Breast epithelium (tissue), 4 donors: ENCODE results near the gene PASK. TPM values are rescaled to one million over a fixed set of nuclear protein-coding genes. Genes with fewer than 3 reads are reported as not detected.

Experiments used
- DNase-seq, 2 donors: peaks; one replicate each; pipeline ENCODE4 v3.0.0-alpha.2; 2019; ENCODE audit warnings: low spot score in 2 of 2
- H3K27ac ChIP-seq, 2 donors: fragments of 200-600 bp; sonication (generic) in 1 of 2; one replicate each; pipeline ENCODE4 v1.5.1; 2016 to 2019; ENCODE audit warnings: mild to moderate bottlenecking in 1 of 2
- H3K27me3 ChIP-seq, 2 donors: fragments of 200-600 bp; sonication (generic) in 1 of 2; one replicate each; pipeline versions ENCODE4 v1.5.1 to v1.6.0; 2017 to 2019; ENCODE audit warnings: control low read depth in 1 of 2, mild to moderate bottlenecking in 1 of 2
- H3K36me3 ChIP-seq: fragments of 200-600 bp; one replicate; pipeline ENCODE4 v1.5.1; 2019
- H3K4me1 ChIP-seq, 2 donors: fragments of 200-600 bp; sonication (generic); one replicate each; pipeline ENCODE4 v1.5.1; 2016 to 2019; ENCODE audit warnings: control low read depth in 1 of 2
- H3K4me3 ChIP-seq, 3 donors: fragments of 200-600 bp; sonication (generic); 1 replicate in 2 of 3; 2 replicates in 1 of 3; pipeline ENCODE4 v1.5.1; 2016 to 2019; ENCODE audit warnings: mild to moderate bottlenecking in 3 of 3, moderate library complexity in 2 of 3
- H3K9me3 ChIP-seq, 2 donors: fragments of 200-600 bp; sonication (generic) in 1 of 2; one replicate each; pipeline ENCODE4 v1.5.1; 2016 to 2019; ENCODE audit warnings: control low read depth in 1 of 2
- POLR2A ChIP-seq: fragments of 450-650 bp; IDR thresholded peaks from one replicate; pipeline ENCODE4 v1.6.1; 2016; ENCODE audit warnings: antibody characterized with exemption, mild to moderate bottlenecking, moderate library complexity
- POLR2AphosphoS5 ChIP-seq, 3 donors: sonication (generic); formaldehyde crosslinking; IDR thresholded peaks; one replicate each; pipeline ENCODE4 v1.6.1; 2017; ENCODE audit warnings: antibody characterized with exemption in 3 of 3
- intact Hi-C: fragments of 100-400 bp; cut with DNase I; formaldehyde crosslinking; loops from one replicate; pipeline ENCODE4 v1.15.1; 2023; ENCODE audit warnings: low total_unique reads
- total RNA-seq, 3 donors: library from RNA; depleted of rRNA; stranded (reverse); fragments of >200 nt; gene quantifications; one replicate each; pipeline ENCODE4 v1.1.0, GENCODE V29; 2016
- TF ChIP-seq, protein P1 (sequence below), 3 donors: fragments of 450-650 bp; IDR thresholded peaks; one replicate each; pipeline ENCODE4 v1.5.1; 2016 to 2017; ENCODE audit warnings: antibody characterized with exemption in 3 of 3, mild to moderate bottlenecking in 3 of 3, moderate library complexity in 3 of 3

The PASK gene
- total RNA-seq, 3 donors from 2014 or later, result 4.3 to 7.3 (median 6.6) TPM

DNA sequence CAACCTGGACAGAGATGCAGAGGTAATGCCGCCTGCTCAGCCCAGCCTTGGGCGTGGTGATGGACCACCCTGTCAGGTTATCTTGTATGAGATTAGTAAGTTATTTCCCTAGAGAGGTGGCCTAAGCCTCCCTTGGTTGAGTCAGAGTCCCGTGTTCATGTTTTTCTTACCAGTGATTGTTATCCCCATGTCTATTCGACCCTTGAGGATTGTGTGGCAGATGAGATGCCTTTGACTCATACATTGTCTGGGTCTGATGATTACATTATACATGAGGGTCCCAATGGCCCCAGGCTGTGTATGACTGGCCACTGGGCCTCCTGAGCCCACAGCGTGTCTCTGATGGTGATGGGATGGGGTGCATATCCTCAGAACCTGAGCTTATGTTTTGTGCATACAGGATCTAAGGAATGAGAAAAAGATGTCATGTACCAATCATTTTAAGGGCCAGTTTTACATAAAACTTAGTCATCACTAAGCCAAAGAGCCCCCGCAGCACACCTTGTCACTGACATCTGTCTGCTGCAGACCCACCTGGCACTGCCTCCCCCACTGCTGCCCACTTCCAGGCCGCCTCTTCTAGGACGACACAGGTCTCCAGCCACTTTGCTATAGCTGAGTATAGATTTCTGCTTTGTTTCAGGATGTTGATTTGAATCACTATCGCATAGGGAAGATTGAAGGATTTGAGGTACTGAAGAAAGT, 8.7 kb upstream of the PASK start:
- H3K36me3 ChIP-seq, result no peaks in the 10 kb centered on the region
- peaks cover 0 to 11% of the 10 kb centered on the region in 2 donors for H3K4me1 ChIP-seq
- no peak overlapping the region for H3K4me3 ChIP-seq
- DNase-seq, result no peak
- TF ChIP-seq, protein P1, sequence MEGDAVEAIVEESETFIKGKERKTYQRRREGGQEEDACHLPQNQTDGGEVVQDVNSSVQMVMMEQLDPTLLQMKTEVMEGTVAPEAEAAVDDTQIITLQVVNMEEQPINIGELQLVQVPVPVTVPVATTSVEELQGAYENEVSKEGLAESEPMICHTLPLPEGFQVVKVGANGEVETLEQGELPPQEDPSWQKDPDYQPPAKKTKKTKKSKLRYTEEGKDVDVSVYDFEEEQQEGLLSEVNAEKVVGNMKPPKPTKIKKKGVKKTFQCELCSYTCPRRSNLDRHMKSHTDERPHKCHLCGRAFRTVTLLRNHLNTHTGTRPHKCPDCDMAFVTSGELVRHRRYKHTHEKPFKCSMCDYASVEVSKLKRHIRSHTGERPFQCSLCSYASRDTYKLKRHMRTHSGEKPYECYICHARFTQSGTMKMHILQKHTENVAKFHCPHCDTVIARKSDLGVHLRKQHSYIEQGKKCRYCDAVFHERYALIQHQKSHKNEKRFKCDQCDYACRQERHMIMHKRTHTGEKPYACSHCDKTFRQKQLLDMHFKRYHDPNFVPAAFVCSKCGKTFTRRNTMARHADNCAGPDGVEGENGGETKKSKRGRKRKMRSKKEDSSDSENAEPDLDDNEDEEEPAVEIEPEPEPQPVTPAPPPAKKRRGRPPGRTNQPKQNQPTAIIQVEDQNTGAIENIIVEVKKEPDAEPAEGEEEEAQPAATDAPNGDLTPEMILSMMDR (IDR thresholded peaks at IDR 0.05), result no peak
- TF ChIP-seq POLR2AphosphoS5 (IDR thresholded peaks at IDR 0.05) (no peak), POLR2A (no peak)
- no peaks in the 10 kb centered on the region for H3K27me3 ChIP-seq
- no peaks in the 10 kb centered on the region for H3K9me3 ChIP-seq
- intact Hi-C loops, result no loop called here
- H3K27ac ChIP-seq, result no peak overlapping the region

DNA sequence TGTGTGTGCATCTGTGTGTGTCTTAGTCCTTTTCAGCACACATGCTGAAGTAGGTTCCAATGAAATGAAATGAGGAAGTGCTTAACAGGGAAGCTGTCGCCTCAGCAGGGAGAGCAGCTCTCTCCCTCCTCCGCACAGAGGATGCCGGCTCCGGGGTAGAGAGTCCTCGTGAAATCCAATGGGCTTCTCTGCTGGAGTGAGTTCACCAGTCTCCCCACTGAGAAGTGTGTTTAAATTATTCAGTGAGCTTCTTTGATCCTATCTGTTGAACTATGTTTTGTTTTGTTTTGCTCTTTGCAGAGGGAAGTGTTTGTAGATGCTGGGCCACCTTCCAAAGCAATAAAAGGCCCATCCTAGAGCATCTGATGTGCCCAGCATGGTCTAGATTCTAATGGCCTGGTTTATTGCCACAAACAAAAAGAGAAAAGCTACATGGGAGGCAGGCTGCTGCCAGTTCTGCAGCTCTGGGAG, 7.7 kb upstream of the PASK start:
- intact Hi-C loops, result no loop called here
- no peak for TF ChIP-seq POLR2A
- TF ChIP-seq POLR2AphosphoS5 (IDR thresholded peaks at IDR 0.05), result no peak
- TF ChIP-seq, protein P1 (IDR thresholded peaks at IDR 0.05), result no peak
- Histone ChIP-seq H3K27ac (no peak overlapping the region), H3K4me1 (peaks cover 0 to 7% of the 10 kb centered on the region in 2 donors), H3K4me3 (no peak overlapping the region), H3K27me3 (no peaks in the 10 kb centered on the region), H3K36me3 (no peaks in the 10 kb centered on the region), H3K9me3 (no peaks in the 10 kb centered on the region)
- DNase-seq, result no peak

DNA sequence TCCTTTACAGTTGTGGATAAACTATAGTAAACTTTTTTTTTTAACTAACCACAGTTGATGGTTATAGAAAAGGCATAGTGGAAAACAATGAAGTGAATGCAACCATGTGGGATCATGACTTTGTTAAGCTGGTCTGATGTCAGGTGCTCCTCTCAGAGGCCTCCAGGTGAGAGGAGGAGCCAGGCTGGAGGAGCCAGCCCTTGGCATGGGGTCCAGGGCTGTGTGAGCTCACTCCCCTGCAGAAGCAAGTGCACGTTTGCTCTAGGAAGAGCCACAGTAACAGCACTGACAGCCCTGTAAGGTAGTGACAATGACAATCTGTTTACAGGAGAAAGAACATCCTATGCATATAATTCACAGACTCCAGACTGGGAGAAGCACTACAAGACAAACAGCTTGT, 6.7 kb upstream of the PASK start:
- no peaks in the 10 kb centered on the region for H3K27me3 ChIP-seq
- H3K27ac ChIP-seq, result no peak overlapping the region
- H3K9me3 ChIP-seq, result no peaks in the 10 kb centered on the region
- TF ChIP-seq POLR2A (no peak), POLR2AphosphoS5 (IDR thresholded peaks at IDR 0.05) (no peak)
- TF ChIP-seq, protein P1 (IDR thresholded peaks at IDR 0.05), result no peak
- H3K4me1 ChIP-seq, result peaks cover 3 to 9% of the 10 kb centered on the region in 2 donors
- H3K36me3 ChIP-seq, result no peaks in the 10 kb centered on the region
- intact Hi-C loops, result no loop called here
- H3K4me3 ChIP-seq, result no peak overlapping the region
- no peak for DNase-seq

DNA sequence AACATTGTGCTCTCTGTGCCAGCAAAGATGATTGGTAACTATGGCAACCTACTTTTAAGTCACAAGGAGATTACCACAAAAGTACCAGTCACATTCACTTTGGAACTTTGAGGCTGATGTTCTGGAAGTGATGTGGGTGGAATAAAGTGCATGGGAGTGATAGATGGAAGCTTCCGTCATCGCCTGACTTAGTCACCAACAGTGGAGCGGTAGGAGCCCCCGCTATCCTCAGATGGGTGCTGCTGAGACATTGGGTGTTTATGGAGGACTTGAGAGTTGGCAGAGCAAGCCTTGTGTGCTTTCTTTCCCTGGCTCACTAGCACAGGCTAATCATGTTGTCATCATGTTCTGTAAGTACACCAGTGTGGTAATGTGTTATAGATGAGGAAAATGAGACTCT, 5.6 kb upstream of the PASK start:
- DNase-seq, result no peak
- Histone ChIP-seq H3K9me3 (no peaks in the 10 kb centered on the region), H3K36me3 (no peaks in the 10 kb centered on the region), H3K4me3 (no peak overlapping the region), H3K27me3 (no peaks in the 10 kb centered on the region), H3K4me1 (peaks cover 3 to 9% of the 10 kb centered on the region in 2 donors), H3K27ac (no peak overlapping the region)
- no peak for TF ChIP-seq POLR2AphosphoS5 (IDR thresholded peaks at IDR 0.05)
- TF ChIP-seq POLR2A, result no peak
- TF ChIP-seq, protein P1 (IDR thresholded peaks at IDR 0.05), result no peak
- intact Hi-C loops, result no loop called here

DNA sequence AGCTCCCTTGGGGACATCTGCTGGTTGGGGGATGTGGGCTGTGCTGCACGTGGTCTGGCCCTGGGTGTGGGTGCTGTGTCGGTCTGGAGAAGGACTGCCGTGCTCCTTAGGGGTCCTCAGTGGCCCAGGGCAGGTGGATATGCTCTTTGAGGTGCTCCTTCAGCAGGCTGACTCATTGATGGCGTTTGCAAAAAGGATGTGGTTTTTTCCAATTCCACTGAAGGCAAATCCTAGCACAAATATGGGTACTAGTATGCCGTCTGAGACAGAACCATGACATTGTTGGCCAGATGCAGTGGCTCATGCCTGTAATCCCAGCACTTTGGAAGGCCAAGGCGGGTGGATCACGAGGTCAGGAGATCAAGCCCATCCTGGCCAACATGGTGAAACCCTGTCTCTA, 4.3 kb upstream of the PASK start:
- H3K27me3 ChIP-seq, result no peaks in the 10 kb centered on the region
- TF ChIP-seq POLR2A (no peak), POLR2AphosphoS5 (IDR thresholded peaks at IDR 0.05) (no peak)
- H3K27ac ChIP-seq, result no peak overlapping the region
- H3K36me3 ChIP-seq, result no peaks in the 10 kb centered on the region
- peaks cover 3 to 10% of the 10 kb centered on the region in 2 donors for H3K4me1 ChIP-seq
- H3K4me3 ChIP-seq, result no peak overlapping the region
- intact Hi-C loops, result no loop called here
- H3K9me3 ChIP-seq, result no peaks in the 10 kb centered on the region
- no peak for DNase-seq
